Transverse colon (tissue), 4 donors: ENCODE results near the gene ZNF496. TPM values are rescaled to one million over a fixed set of nuclear protein-coding genes. Genes with fewer than 3 reads are reported as not detected.

ENCODE experiments used
- DNase-seq: peaks from one replicate; pipeline ENCODE4 v3.0.0-alpha.2; 2019
- H3K27ac ChIP-seq, 4 donors: fragments of 200-600 bp; sonication (generic); 2 replicates each; pipeline ENCODE4 v1.5.1; 2016 to 2018; ENCODE audit warnings: inconsistent platforms in 4 of 4
- H3K27me3 ChIP-seq: fragments of 200-600 bp; sonication (generic); 2 replicates; pipeline ENCODE4 v1.5.1; 2017; ENCODE audit warnings: inconsistent platforms
- H3K36me3 ChIP-seq, 4 donors: fragments of 200-600 bp; sonication (generic); 2 replicates each; pipeline ENCODE4 v1.5.1; 2017 to 2019; ENCODE audit warnings: inconsistent platforms in 4 of 4
- H3K4me1 ChIP-seq, 4 donors: fragments of 200-600 bp; sonication (generic); 2 replicates each; pipeline ENCODE4 v1.5.1; 2017 to 2020; ENCODE audit warnings: inconsistent platforms in 4 of 4
- H3K4me3 ChIP-seq, 4 donors: fragments of 200-600 bp; sonication (generic); 1 replicate in 1 of 4; 2 replicates in 3 of 4; pipeline versions ENCODE4 v1.5.1 to v1.6.1; 2017 to 2019; ENCODE audit warnings: inconsistent platforms in 4 of 4
- H3K9me3 ChIP-seq, 2 donors: fragments of 200-600 bp; sonication (generic); 2 replicates each; pipeline ENCODE4 v1.5.1; 2017 to 2019; ENCODE audit warnings: inconsistent platforms in 2 of 2
- EP300 ChIP-seq: sonication (generic); formaldehyde crosslinking; IDR thresholded peaks from one replicate; pipeline ENCODE4 v1.6.1; 2017; ENCODE audit warnings: antibody characterized with exemption, low read depth
- POLR2A ChIP-seq: fragments of 450-650 bp; IDR thresholded peaks from one replicate; pipeline ENCODE4 v1.6.1; 2016; ENCODE audit warnings: antibody characterized with exemption, mild to moderate bottlenecking, moderate library complexity
- POLR2AphosphoS5 ChIP-seq, 3 donors: sonication (generic); formaldehyde crosslinking; IDR thresholded peaks; one replicate each; pipeline ENCODE4 v1.6.1; 2016; ENCODE audit warnings: antibody characterized with exemption in 3 of 3
- WGBS, 2 donors: methylation state at CpG; one replicate each; pipeline ENCODE4 v1.1.5; 2018; ENCODE audit warnings: low coverage in 1 of 2; 5-methylcytosine and 5-hydroxymethylcytosine counted together
- in situ Hi-C, 4 donors: fragments of 200-750 bp; cut with MboI; loops; one replicate each; pipeline versions ENCODE4 v1.15.0 to v1.15.1; 2017; ENCODE audit warnings: low sequenced_read_pairs in 3 of 4, low pct_ligation_motif_present in 1 of 4, low pct_unique_long_range_greater_than_20kb in 1 of 4
- intact Hi-C: fragments of 100-400 bp; cut with DNase I; formaldehyde crosslinking; loops from one replicate; pipeline ENCODE4 v1.15.1; 2023; ENCODE audit warnings: low total_unique reads
- total RNA-seq, 4 donors: library from RNA; depleted of rRNA; stranded (reverse); fragments of >200 nt; gene quantifications; one replicate each; pipeline ENCODE4 v1.1.0, GENCODE V29; 2016
- TF ChIP-seq, protein P1 (sequence below), 5 experiments: fragments of 200-600 bp in 3 of 5; fragments of 450-650 bp in 2 of 5; sonication (generic) in 3 of 5; IDR thresholded peaks; 1 replicate in 2 of 5; 2 replicates in 3 of 5; pipeline ENCODE4 v1.5.1; 2016 to 2017; ENCODE audit warnings: antibody characterized with exemption in 5 of 5, inconsistent platforms in 3 of 5, mild to moderate bottlenecking in 2 of 5, moderate library complexity in 1 of 5

ZNF496 gene
- total RNA-seq, 4 donors from 2014 or later, result 12.4 to 35.8 (median 28.7) TPM

DNA sequence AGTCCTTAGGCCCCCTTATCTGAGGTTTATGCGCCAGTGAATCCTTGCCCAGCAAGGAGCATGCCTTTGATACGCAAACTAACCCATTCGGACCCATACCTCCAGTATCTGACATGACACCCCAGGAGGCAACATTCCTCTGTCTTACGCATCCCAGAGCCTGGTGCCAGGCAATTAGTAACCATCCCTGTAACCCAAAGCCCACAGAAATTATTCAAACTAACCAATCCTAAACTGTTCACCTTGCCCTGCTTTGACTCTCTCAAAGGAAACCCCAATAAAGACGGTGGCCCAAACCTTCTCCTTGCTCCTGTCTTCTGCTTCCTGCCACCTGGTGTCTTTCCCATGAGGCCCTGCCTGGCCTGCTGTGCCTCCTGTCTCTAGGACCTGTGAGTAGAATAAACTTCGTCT, 36.4 kb downstream of the ZNF496 start:
- Histone ChIP-seq H3K4me1 (peaks cover 0 to 23% (median 14%) of the 10 kb centered on the region in 4 donors), H3K27ac (no peak overlapping the region), H3K36me3 (no peaks in the 10 kb centered on the region), H3K27me3 (no peaks in the 10 kb centered on the region), H3K9me3 (no peaks in the 10 kb centered on the region), H3K4me3 (no peak overlapping the region)
- WGBS, 2 donors, result 77 to 79% methylated on average over 2 to 6 of the region's 6 CpGs
- no peak for DNase-seq
- in situ Hi-C loops, result no loop called here
- TF ChIP-seq POLR2A (no peak), EP300 (no peak), POLR2AphosphoS5 (IDR thresholded peaks at IDR 0.05) (no peak)
- TF ChIP-seq, protein P1, sequence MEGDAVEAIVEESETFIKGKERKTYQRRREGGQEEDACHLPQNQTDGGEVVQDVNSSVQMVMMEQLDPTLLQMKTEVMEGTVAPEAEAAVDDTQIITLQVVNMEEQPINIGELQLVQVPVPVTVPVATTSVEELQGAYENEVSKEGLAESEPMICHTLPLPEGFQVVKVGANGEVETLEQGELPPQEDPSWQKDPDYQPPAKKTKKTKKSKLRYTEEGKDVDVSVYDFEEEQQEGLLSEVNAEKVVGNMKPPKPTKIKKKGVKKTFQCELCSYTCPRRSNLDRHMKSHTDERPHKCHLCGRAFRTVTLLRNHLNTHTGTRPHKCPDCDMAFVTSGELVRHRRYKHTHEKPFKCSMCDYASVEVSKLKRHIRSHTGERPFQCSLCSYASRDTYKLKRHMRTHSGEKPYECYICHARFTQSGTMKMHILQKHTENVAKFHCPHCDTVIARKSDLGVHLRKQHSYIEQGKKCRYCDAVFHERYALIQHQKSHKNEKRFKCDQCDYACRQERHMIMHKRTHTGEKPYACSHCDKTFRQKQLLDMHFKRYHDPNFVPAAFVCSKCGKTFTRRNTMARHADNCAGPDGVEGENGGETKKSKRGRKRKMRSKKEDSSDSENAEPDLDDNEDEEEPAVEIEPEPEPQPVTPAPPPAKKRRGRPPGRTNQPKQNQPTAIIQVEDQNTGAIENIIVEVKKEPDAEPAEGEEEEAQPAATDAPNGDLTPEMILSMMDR (IDR thresholded peaks at IDR 0.05), result no peak
- intact Hi-C loops, result no loop called here

DNA sequence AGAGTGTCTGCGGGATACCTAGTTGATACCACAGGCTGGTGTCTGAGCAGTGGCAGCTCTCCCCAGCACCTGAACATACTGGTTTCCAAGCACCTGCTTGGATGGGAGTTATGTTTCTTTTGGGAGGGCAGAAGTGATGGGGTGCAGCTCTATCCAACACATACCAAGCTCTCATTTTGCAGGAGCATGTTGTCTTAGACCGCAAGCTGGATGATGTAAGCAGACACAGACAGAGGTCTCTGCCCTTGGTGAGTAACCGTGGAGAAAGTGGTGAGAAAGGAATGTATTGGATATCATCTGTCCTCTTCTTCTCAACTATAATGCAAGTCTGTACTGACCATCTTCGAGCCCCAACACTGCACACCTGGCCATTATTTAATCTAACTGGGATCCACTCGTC, 37.4 kb downstream of the ZNF496 start:
- H3K36me3 ChIP-seq, result no peaks in the 10 kb centered on the region
- TF ChIP-seq POLR2A, result no peak
- TF ChIP-seq POLR2AphosphoS5 (IDR thresholded peaks at IDR 0.05), result no peak
- TF ChIP-seq, protein P1 (IDR thresholded peaks at IDR 0.05), result no peak
- no peak for TF ChIP-seq EP300
- WGBS, 2 donors, result 87% methylated on average over 5 of the region's 5 CpGs; no CpG with 5 or more reads in 1 of the 2 donors
- DNase-seq, result no peak
- H3K27me3 ChIP-seq, result no peaks in the 10 kb centered on the region
- H3K9me3 ChIP-seq, result no peaks in the 10 kb centered on the region
- intact Hi-C loops (no loop called here), in situ Hi-C loops (no loop called here)
- peaks cover 0 to 23% (median 14%) of the 10 kb centered on the region in 4 donors for H3K4me1 ChIP-seq
- H3K27ac ChIP-seq, result no peak overlapping the region
- no peak overlapping the region for H3K4me3 ChIP-seq

DNA sequence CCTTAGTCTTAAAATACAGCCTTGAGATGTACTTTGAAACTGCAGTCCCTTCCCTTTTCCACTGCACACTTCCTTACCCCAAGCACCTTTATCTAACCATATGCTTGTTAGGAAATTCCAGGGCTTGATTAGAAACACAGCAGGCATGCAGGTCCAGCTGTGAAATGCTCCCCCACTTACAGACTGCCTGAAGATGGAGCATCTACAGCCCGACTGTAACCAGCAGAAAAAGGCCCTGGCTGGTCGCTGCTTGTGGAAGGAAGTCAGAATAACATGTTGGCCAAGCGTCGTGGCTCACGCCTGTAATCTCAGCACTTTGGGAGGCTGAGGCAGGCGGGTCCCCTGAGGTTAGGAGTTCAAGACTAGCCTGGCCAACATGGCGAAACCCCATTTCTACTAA, 38.6 kb downstream of the ZNF496 start:
- Histone ChIP-seq H3K9me3 (no peaks in the 10 kb centered on the region), H3K4me3 (no peak overlapping the region), H3K4me1 (peaks cover 0 to 15% (median 10%) of the 10 kb centered on the region in 4 donors), H3K27ac (no peak overlapping the region), H3K27me3 (no peaks in the 10 kb centered on the region), H3K36me3 (no peaks in the 10 kb centered on the region)
- intact Hi-C loops, result no loop called here
- in situ Hi-C loops, result no loop called here
- WGBS, 2 donors, result 82% methylated on average over 7 of the region's 7 CpGs; no CpG with 5 or more reads in 1 of the 2 donors
- TF ChIP-seq, protein P1 (IDR thresholded peaks at IDR 0.05), result no peak
- TF ChIP-seq POLR2AphosphoS5 (IDR thresholded peaks at IDR 0.05), result no peak
- no peak for TF ChIP-seq POLR2A
- TF ChIP-seq EP300, result no peak
- DNase-seq, result no peak

DNA sequence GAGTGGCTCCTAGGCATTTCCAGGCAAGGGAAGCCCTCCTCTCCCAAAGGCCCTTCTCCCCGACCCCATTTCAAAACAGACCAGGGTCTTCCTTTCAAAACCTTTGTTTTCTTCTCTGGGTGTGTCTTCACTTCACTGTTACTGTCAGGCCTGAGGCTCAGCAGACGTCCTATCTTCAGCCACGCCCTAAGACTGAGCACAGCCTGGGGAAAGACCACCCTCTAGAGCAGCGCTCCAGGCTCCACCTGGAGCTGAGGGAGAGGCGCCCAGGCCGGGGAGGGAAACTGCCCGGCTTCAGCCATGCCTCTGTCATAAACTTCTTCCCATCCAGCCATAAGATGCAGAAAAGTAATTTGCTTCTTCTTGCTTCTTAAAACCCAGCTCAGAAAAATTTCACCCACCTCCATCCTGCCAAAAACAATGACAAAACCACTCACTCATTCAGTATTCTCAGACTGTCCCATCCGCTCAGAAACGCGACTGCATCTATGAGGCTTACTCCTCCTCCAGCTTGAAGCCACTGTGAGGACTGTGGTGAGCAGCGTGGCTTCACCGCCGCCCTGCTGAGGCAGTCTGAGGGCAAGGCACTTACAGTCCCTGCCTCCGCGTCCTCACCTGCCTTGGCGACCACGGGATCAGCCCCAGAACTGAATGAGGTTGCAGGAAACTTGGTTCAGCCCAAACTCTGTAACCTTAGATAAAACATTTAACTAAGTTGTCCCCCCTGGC, 39.7 kb downstream of the ZNF496 start:
- no peaks in the 10 kb centered on the region for H3K9me3 ChIP-seq
- in situ Hi-C loops, result no loop called here
- H3K4me1 ChIP-seq, result peaks cover 0 to 6% (median 4%) of the 10 kb centered on the region in 4 donors
- no peaks in the 10 kb centered on the region for H3K27me3 ChIP-seq
- no peak overlapping the region for H3K27ac ChIP-seq
- 79 to 100% methylated on average over 2 to 17 of the region's 17 CpGs for WGBS, 2 donors
- no peak for DNase-seq
- intact Hi-C loops, result no loop called here
- no peak overlapping the region for H3K4me3 ChIP-seq
- TF ChIP-seq POLR2A (no peak), POLR2AphosphoS5 (IDR thresholded peaks at IDR 0.05) (no peak), EP300 (no peak)
- TF ChIP-seq, protein P1 (IDR thresholded peaks at IDR 0.05), result no peak
- no peaks in the 10 kb centered on the region for H3K36me3 ChIP-seq
